HEK293 (cell line): ENCODE data around the gene THSD4.

ENCODE experiments used
- CTCF ChIA-PET: fragments of 350-600 bp; formaldehyde crosslinking; extraction: SDS; loops from one replicate; lab custom pipeline; 2021; ENCODE audit warnings: antibody characterized with exemption; lab: Yijun Ruan, JAX
- POLR2A ChIA-PET: fragments of 300-600 bp; formaldehyde crosslinking; extraction: SDS; loops from one replicate; lab custom pipeline; 2020; ENCODE audit warnings: antibody characterized with exemption, inconsistent platforms; lab: Yijun Ruan, JAX
- H3K27ac ChIP-seq: fragments of 200-500 bp; sonication (Bioruptor generic); 2 replicates; pipeline ENCODE4 v1.5.1; 2014; ENCODE audit warnings: low read depth, low read length, control low read depth, inconsistent platforms; ENCODE audit errors: extremely low read depth
- H3K36me3 ChIP-seq, 2 experiments: fragments of 200-500 bp in 1 of 2; sonication (Bioruptor generic) in 1 of 2; 1 replicate in 1 of 2; 2 replicates in 1 of 2; pipeline ENCODE4 v1.5.1; 2014 to 2017; ENCODE audit warnings: inconsistent platforms in 2 of 2, low read length in 2 of 2; ENCODE audit not compliant: control insufficient read depth in 2 of 2, insufficient read depth in 1 of 2
- H3K4me1 ChIP-seq: fragments of 200-500 bp; sonication (Bioruptor generic); 2 replicates; pipeline ENCODE4 v1.5.1; 2014; ENCODE audit warnings: mild to moderate bottlenecking, low read length, inconsistent platforms; ENCODE audit not compliant: control insufficient read depth, insufficient read depth
- H3K4me3 ChIP-seq: 2 replicates; pipeline ENCODE4 v1.5.1; 2011; ENCODE audit warnings: low read depth, mild to moderate bottlenecking, control low read depth, low read length, moderate library complexity
- H3K9me3 ChIP-seq: fragments of 200-500 bp; sonication (Bioruptor generic); 2 replicates; pipeline ENCODE4 v1.5.1; 2014; ENCODE audit warnings: low read depth, low read length, inconsistent platforms; ENCODE audit not compliant: control insufficient read depth, insufficient read depth
- SP2 ChIP-seq: fragments of 450-650 bp; formaldehyde crosslinking; IDR thresholded peaks from 2 replicates; pipeline ENCODE4 v1.5.1; 2016; ENCODE audit warnings: missing biosample characterization, missing genetic modification characterization
- YY2 ChIP-seq: fragments of 450-650 bp; formaldehyde crosslinking; IDR thresholded peaks from 2 replicates; pipeline ENCODE4 v1.5.1; 2016; ENCODE audit warnings: missing biosample characterization, missing genetic modification characterization
- ZBTB17 ChIP-seq: fragments of 450-650 bp; formaldehyde crosslinking; IDR thresholded peaks from 2 replicates; pipeline ENCODE4 v1.5.1; 2016; ENCODE audit warnings: missing biosample characterization, missing genetic modification characterization
- ZBTB48 ChIP-seq: fragments of 450-650 bp; formaldehyde crosslinking; IDR thresholded peaks from 2 replicates; pipeline ENCODE4 v1.5.1; 2016; ENCODE audit warnings: missing biosample characterization, missing genetic modification characterization
- ZFP3 ChIP-seq: fragments of 450-650 bp; formaldehyde crosslinking; IDR thresholded peaks from 2 replicates; pipeline ENCODE4 v1.5.1; 2016; ENCODE audit warnings: low read depth, missing biosample characterization, missing genetic modification characterization
- ZIC2 ChIP-seq: fragments of 450-650 bp; formaldehyde crosslinking; IDR thresholded peaks from 2 replicates; pipeline ENCODE4 v1.5.1; 2016; ENCODE audit warnings: missing biosample characterization, missing genetic modification characterization
- ZNF140 ChIP-seq: fragments of 450-650 bp; formaldehyde crosslinking; IDR thresholded peaks from 2 replicates; pipeline ENCODE4 v1.5.1; 2016; ENCODE audit warnings: missing biosample characterization, missing genetic modification characterization
- ZNF202 ChIP-seq: fragments of 450-650 bp; formaldehyde crosslinking; IDR thresholded peaks from 2 replicates; pipeline ENCODE4 v1.5.1; 2016; ENCODE audit warnings: missing biosample characterization, missing genetic modification characterization, borderline replicate concordance
- ZNF211 ChIP-seq: fragments of 450-650 bp; formaldehyde crosslinking; IDR thresholded peaks from 2 replicates; pipeline ENCODE4 v1.5.1; 2016; ENCODE audit warnings: low read depth, missing biosample characterization, missing genetic modification characterization
- ZNF214 ChIP-seq: fragments of 450-650 bp; formaldehyde crosslinking; IDR thresholded peaks from 2 replicates; pipeline ENCODE4 v1.5.1; 2017; ENCODE audit warnings: missing biosample characterization, mild to moderate bottlenecking, missing genetic modification characterization, borderline replicate concordance
- ZNF223 ChIP-seq: fragments of 450-650 bp; formaldehyde crosslinking; IDR thresholded peaks from 2 replicates; pipeline ENCODE4 v1.5.1; 2016; ENCODE audit warnings: missing biosample characterization, missing genetic modification characterization
- ZNF248 ChIP-seq: fragments of 450-650 bp; formaldehyde crosslinking; IDR thresholded peaks from 2 replicates; pipeline ENCODE4 v1.5.1; 2017; ENCODE audit warnings: missing biosample characterization, missing genetic modification characterization
- ZNF350 ChIP-seq: fragments of 450-650 bp; formaldehyde crosslinking; IDR thresholded peaks from 2 replicates; pipeline ENCODE4 v1.5.0; 2017; ENCODE audit warnings: missing biosample characterization, mild to moderate bottlenecking, missing genetic modification characterization
- ZNF362 ChIP-seq: fragments of 450-650 bp; formaldehyde crosslinking; IDR thresholded peaks from 2 replicates; pipeline ENCODE4 v1.5.1; 2016; ENCODE audit warnings: missing biosample characterization, missing genetic modification characterization
- ZNF561 ChIP-seq: fragments of 450-650 bp; IDR thresholded peaks from 2 replicates; pipeline ENCODE4 v1.5.1; 2018; ENCODE audit warnings: missing biosample characterization, missing genetic modification characterization, borderline replicate concordance
- ZNF707 ChIP-seq: fragments of 450-650 bp; formaldehyde crosslinking; IDR thresholded peaks from 2 replicates; pipeline ENCODE4 v1.5.1; 2016; ENCODE audit warnings: missing biosample characterization, missing genetic modification characterization
- ZNF830 ChIP-seq: fragments of 450-650 bp; IDR thresholded peaks from 2 replicates; pipeline ENCODE4 v1.5.0; 2018; ENCODE audit warnings: missing biosample characterization, missing genetic modification characterization, low read depth, mild to moderate bottlenecking, moderate library complexity

Gene THSD4

GRCh38 chr15:71330638-71331162 lies 215.4 kb downstream of the THSD4 start:
- Histone ChIP-seq H3K4me1 (peaks cover 7% of the 10 kb centered on the region; the same call in 1 of the 2 replicates), H3K27ac (no peak overlapping the region), H3K4me3 (no peak overlapping the region), H3K9me3 (no peaks in the 10 kb centered on the region), H3K36me3 (no peaks in the 10 kb centered on the region)
- ChIA-PET POLR2A (no interaction called here), CTCF (interaction anchor here (0.6 to 1.7 kb wide), 4 partner anchors 9 to 244 kb away, joined by 3 to 4 read pairs (median 4); no protein-coding TSS in a partner anchor)
- TF ChIP-seq ZNF350 (no peak), ZBTB17 (peak; percentile 50; the same call in 1 of the 2 replicates)

DNA sequence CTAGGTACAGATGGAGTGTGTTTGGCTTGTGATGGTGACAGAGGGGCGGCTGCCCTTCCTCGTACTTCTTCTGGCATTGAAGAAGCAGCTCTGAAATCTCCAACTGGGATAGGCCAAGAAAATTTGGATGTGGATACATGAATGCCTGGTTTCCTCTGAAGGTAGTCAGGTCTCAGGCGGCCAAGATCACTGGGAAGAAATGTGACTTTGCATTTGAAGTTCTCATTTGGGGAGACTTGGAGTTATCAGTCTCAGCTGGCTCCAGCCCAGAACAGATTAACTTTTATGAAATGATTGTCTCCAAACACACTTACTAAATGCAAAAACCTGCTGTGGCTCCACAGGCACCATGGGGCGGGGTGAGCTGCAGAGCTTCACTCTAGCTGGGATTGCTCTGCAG lies 215.9 kb downstream of the THSD4 start:
- H3K4me3 ChIP-seq: no peak overlapping the region
- POLR2A ChIA-PET: no interaction called here
- TF ChIP-seq ZIC2 (tag by site-specific recombination) (peak; percentile 80), YY2 (tag by site-specific recombination) (no peak)
- no peaks in the 10 kb centered on the region for H3K9me3 ChIP-seq
- no peaks in the 10 kb centered on the region for H3K36me3 ChIP-seq
- no peak overlapping the region for H3K27ac ChIP-seq
- peaks cover 6% of the 10 kb centered on the region; the same call in 1 of the 2 replicates for H3K4me1 ChIP-seq
- CTCF ChIA-PET: interaction anchor here (0.6 to 1.7 kb wide), 3 partner anchors 10 to 244 kb away, joined by 3 to 4 read pairs (median 3); no protein-coding TSS in a partner anchor

- no peak overlapping the region for H3K27ac ChIP-seq
- ChIA-PET CTCF (no interaction called here), POLR2A (interaction anchor here (0.6 kb wide), 1 partner anchor 753 kb away, joined by 4 read pairs; no protein-coding TSS in a partner anchor)
These were observed 217.2 kb downstream of the THSD4 start for GRCh38 chr15:71332431-71333004.

GRCh38 chr15:71333136-71333700 lies 217.9 kb downstream of the THSD4 start:
- Histone ChIP-seq H3K4me3 (no peak overlapping the region), H3K27ac (no peak overlapping the region), H3K4me1 (peaks cover 6% of the 10 kb centered on the region; the same call in 1 of the 2 replicates), H3K36me3 (no peaks in the 10 kb centered on the region), H3K9me3 (no peaks in the 10 kb centered on the region)
- ChIA-PET CTCF (no interaction called here), POLR2A (no interaction called here)
- TF ChIP-seq ZNF248 (tag by site-specific recombination): no peak
- TF ChIP-seq SP2 (tag by site-specific recombination): no peak
- TF ChIP-seq ZNF140 (tag by site-specific recombination): no peak
- no peak for TF ChIP-seq ZFP3 (tag by site-specific recombination)
- no peak for TF ChIP-seq ZNF202 (tag by site-specific recombination)
- TF ChIP-seq ZNF214 (tag by site-specific recombination): no peak
- no peak for TF ChIP-seq ZNF561 (tag by site-specific recombination)
- TF ChIP-seq ZBTB48: no peak

More at GRCh38 chr15:71332431-71333004, 217.2 kb downstream of the THSD4 start:
- H3K9me3 ChIP-seq: no peaks in the 10 kb centered on the region
- no peak overlapping the region for H3K4me3 ChIP-seq
- no peaks in the 10 kb centered on the region for H3K36me3 ChIP-seq
- peaks cover 6% of the 10 kb centered on the region; the same call in 1 of the 2 replicates for H3K4me1 ChIP-seq
- 0 out of 2 replicates have a peak, but pooled peaks have one; percentile 69 for TF ChIP-seq ZNF362 (tag by site-specific recombination)
- no peak for TF ChIP-seq ZNF707 (tag by site-specific recombination)
- TF ChIP-seq ZNF223 (tag by site-specific recombination): no peak
- no peak for TF ChIP-seq ZNF211 (tag by site-specific recombination)
- TF ChIP-seq ZNF830 (tag by site-specific recombination): no peak
